Testis (tissue), 3 donors: Measurements from ENCODE around the gene USP44. TPM values are rescaled to one million over a fixed set of nuclear protein-coding genes. Genes with fewer than 3 reads are reported as not detected.

Experiments used
- DNase-seq: peaks from one replicate; pipeline ENCODE4 v3.0.0-alpha.2; 2019
- H3K27ac ChIP-seq, 2 donors: fragments of 200-600 bp; sonication (generic); one replicate each; pipeline ENCODE4 v1.5.1; 2019
- H3K27me3 ChIP-seq: fragments of 200-600 bp; sonication (generic); one replicate; pipeline ENCODE4 v1.5.1; 2019
- H3K36me3 ChIP-seq: fragments of 200-600 bp; sonication (generic); one replicate; pipeline ENCODE4 v1.5.1; 2017; ENCODE audit warnings: low read depth; ENCODE audit errors: missing control alignments
- H3K4me1 ChIP-seq: fragments of 200-600 bp; sonication (generic); one replicate; pipeline ENCODE4 v1.5.1; 2019
- H3K4me3 ChIP-seq, 2 donors: fragments of 200-600 bp; sonication (generic); one replicate each; pipeline ENCODE4 v1.5.1; 2017 to 2019
- H3K9me3 ChIP-seq: fragments of 200-600 bp; sonication (generic); one replicate; pipeline ENCODE4 v1.5.1; 2017
- CTCF ChIP-seq, 3 experiments: fragments of 450-650 bp in 2 of 3; fragments of 200-600 bp in 1 of 3; sonication (generic) in 1 of 3; IDR thresholded peaks; one replicate each; pipeline ENCODE4 v1.5.1; 2016 to 2019; ENCODE audit warnings: antibody characterized with exemption in 3 of 3, mild to moderate bottlenecking in 2 of 3, moderate library complexity in 1 of 3
- POLR2A ChIP-seq: fragments of 450-650 bp; IDR thresholded peaks from one replicate; pipeline ENCODE4 v1.6.1; 2017; ENCODE audit warnings: antibody characterized with exemption, mild to moderate bottlenecking, moderate library complexity
- WGBS, 2 donors: methylation state at CpG; one replicate each; pipeline ENCODE4 v1.1.5; 2018; 5-methylcytosine and 5-hydroxymethylcytosine counted together
- intact Hi-C: fragments of 100-400 bp; cut with DNase I; formaldehyde crosslinking; loops from one replicate; pipeline ENCODE4 v1.15.1; 2023; ENCODE audit warnings: low total_unique reads
- polyA plus RNA-seq: library from polyadenylated mRNA; stranded (reverse); fragments of 350-450 nt; fragmentation: Illumina TruSeq; extraction: RNeasy Lipid Tissue Mini Kit (QIAGEN cat#74804); gene quantifications from one replicate; pipeline ENCODE4 v1.2.3, GENCODE V29; 2014; ENCODE audit warnings: low read depth, low replicate concordance; ENCODE audit not compliant: insufficient read depth
- total RNA-seq, 2 donors: library from RNA; depleted of rRNA; stranded (reverse); fragments of >200 nt; gene quantifications; one replicate each; pipeline ENCODE4 v1.2.3, GENCODE V29; 2016

USP44 gene
- total and polyA plus RNA-seq, 3 donors from 2014 or later = 14.2 to 52.9 (median 22.4) TPM

- intact Hi-C loops = no loop called here
- H3K4me1 ChIP-seq = peaks cover 10% of the 10 kb centered on the region
Observed at GRCh38 chr12:95473231-95473883, 77.9 kb downstream of the USP44 start.

GRCh38 chr12:95470300-95470699 lies 81.0 kb downstream of the USP44 start:
- no peaks in the 10 kb centered on the region for H3K36me3 ChIP-seq
- intact Hi-C loops = no loop called here
- peaks cover 2% of the 10 kb centered on the region for H3K4me1 ChIP-seq
- H3K27ac ChIP-seq = no peak overlapping the region
- no peak for DNase-seq
- no peak overlapping the region for H3K4me3 ChIP-seq
- TF ChIP-seq POLR2A (no peak), CTCF (IDR thresholded peaks at IDR 0.05) (no peak)
- no peaks in the 10 kb centered on the region for H3K9me3 ChIP-seq
- 86 to 95% methylated on average over 1 of the region's 1 CpG for WGBS, 2 donors
- no peaks in the 10 kb centered on the region for H3K27me3 ChIP-seq

More at GRCh38 chr12:95473231-95473883, 77.9 kb downstream of the USP44 start:
- 1% methylated on average over 23 of the region's 23 CpGs for WGBS, 2 donors
- DNase-seq = peak; percentile 71
- Histone ChIP-seq H3K4me3 (peak overlapping the region; percentile 70 to 86), H3K36me3 (no peaks in the 10 kb centered on the region), H3K27me3 (no peaks in the 10 kb centered on the region), H3K27ac (peak overlapping the region; percentile 75 to 91), H3K9me3 (no peaks in the 10 kb centered on the region)
- TF ChIP-seq CTCF (IDR thresholded peaks at IDR 0.05) (no peak), POLR2A (no peak)

Other genes starting within 250 kb of the USP44 start
- 10 to 100 TPM; 73.2 to 83.1 TPM for gene METAP2, start 77.3 kb downstream of the USP44 start, total RNA-seq
- gene METAP2, start 77.3 kb downstream of the USP44 start, polyA plus RNA-seq = 86.1 TPM
- 10 to 100 TPM; 43.8 to 84.9 TPM for gene NTN4, start 239.3 kb upstream of the USP44 start, total RNA-seq
- 15.9 TPM for gene NTN4, start 239.3 kb upstream of the USP44 start, polyA plus RNA-seq